T47D (cell line): ENCODE results near the gene ISM2.

Source experiments
- DNase-seq, 2 experiments: peaks; one replicate each; pipeline versions ENCODE4 v3.0.0 to v3.0.0-alpha.2; 2011 to 2012; ENCODE audit warnings: low read depth in 1 of 2, low spot score in 1 of 2
- JUND ChIP-seq: IDR thresholded peaks from 2 replicates; pipeline ENCODE4 v1.6.1; 2012; ENCODE audit warnings: low read depth
- in situ Hi-C: cut with HindIII; loops from 2 replicates; pipeline ENCODE4 v1.10.0; 2016; ENCODE audit warnings: low sequenced_read_pairs, low pct_unique_long_range_greater_than_20kb

The ISM2 gene

GRCh38 chr14:77474479-77475177 lies 24.0 kb downstream of the ISM2 start:
- DNase-seq, result no peak

GRCh38 chr14:77473921-77474320 lies 24.7 kb downstream of the ISM2 start:
- no peak for DNase-seq

More at GRCh38 chr14:77474479-77475177, 24.0 kb downstream of the ISM2 start:
- in situ Hi-C loops, result no loop called here
- no peak for TF ChIP-seq JUND

GRCh38 chr14:77470224-77470870 lies 28.3 kb downstream of the ISM2 start:
- in situ Hi-C loops, result no loop called here
- DNase-seq, result no peak
- no peak for TF ChIP-seq JUND

More at GRCh38 chr14:77473921-77474320, 24.7 kb downstream of the ISM2 start:
- no peak for TF ChIP-seq JUND
- in situ Hi-C loops, result no loop called here

- in situ Hi-C loops, result no loop called here
- no peak for DNase-seq
- TF ChIP-seq JUND, result no peak
Measured at GRCh38 chr14:77469539-77469938, 29.1 kb downstream of the ISM2 start.

- in situ Hi-C loops, result no loop called here
- no peak for DNase-seq
- no peak for TF ChIP-seq JUND
Measured at GRCh38 chr14:77469067-77469505, 29.5 kb downstream of the ISM2 start.

- in situ Hi-C loops, result no loop called here
- no peak for DNase-seq
- no peak for TF ChIP-seq JUND
Measured at GRCh38 chr14:77467801-77468200, 30.8 kb downstream of the ISM2 start.

- TF ChIP-seq JUND, result no peak
- in situ Hi-C loops, result no loop called here
- peak in 1 of 2 experiments; percentile 85 for DNase-seq
Measured at GRCh38 chr14:77459072-77459723, 39.4 kb downstream of the ISM2 start.

- no peak for TF ChIP-seq JUND
- peak; percentile 34 to 36 for DNase-seq
- in situ Hi-C loops, result no loop called here
Measured at GRCh38 chr14:77458249-77458950, 40.2 kb downstream of the ISM2 start.

GRCh38 chr14:77457522-77458248 lies 40.9 kb downstream of the ISM2 start, which contains the start of the genes AHSA1 and VIPAS39:
AHSA1 (plus strand) TSS chr14:77458093; CDS start chr14:77458190, 97 bp downstream.
VIPAS39 (minus strand) TSS chr14:77457601; CDS start chr14:77454102, 3,499 bp downstream.
- peak; percentile 86 to 100 for DNase-seq
- in situ Hi-C loops, result no loop called here
- TF ChIP-seq JUND, result no peak

- in situ Hi-C loops, result no loop called here
- TF ChIP-seq JUND, result no peak
- DNase-seq, result no peak
Measured at GRCh38 chr14:77457115-77457521, 41.5 kb downstream of the ISM2 start.

GRCh38 chr14:77455966-77456640 lies 42.5 kb downstream of the ISM2 start:
- DNase-seq, result no peak
- TF ChIP-seq JUND, result no peak
- in situ Hi-C loops, result no loop called here
